Posterior cingulate gyrus (tissue), 11 donors: ENCODE measurements around the gene RHO.
A peak's percentile ranks its signal among the peaks of the same experiment; 100 is the strongest.
"Not testable (repeated sequence)": the region's sequence is repeated elsewhere in the genome, so short reads cannot be mapped to it uniquely, and the experiment has no call there.

Experiments
- DNase-seq, 10 donors: peaks; one replicate each; pipeline versions ENCODE4 v3.0.0 to v3.0.0-alpha.2; 2020 to 2021; ENCODE audit warnings: mixed read lengths in 3 of 10
- intact Hi-C: fragments of 100-400 bp; cut with DNase I; formaldehyde crosslinking; loops from one replicate; pipeline ENCODE4 v1.15.1; 2023

The RHO gene

GRCh38 chr3:129528589-129529100 lies at the start of gene RHO:
TSS of gene RHO (plus strand) at chr3:129528639. CDS start at chr3:129528734, 95 bp downstream.
- DNase-seq = peak in 1 of 10 donors; percentile 59
- intact Hi-C loops = no loop called here

GRCh38 chr3:129481225-129481765 lies 47.1 kb upstream of the RHO start:
- intact Hi-C loops = not testable (repeated sequence)

GRCh38 chr3:129481766-129482332 lies 46.6 kb upstream of the RHO start:
- intact Hi-C loops = no loop called here
- DNase-seq = peak in 5 of 10 donors; percentile 11 to 73 (median 23)

More at GRCh38 chr3:129481225-129481765, 47.1 kb upstream of the RHO start:
- peak in 8 of 10 donors; percentile 18 to 92 (median 47) for DNase-seq

GRCh38 chr3:129482721-129483120 lies 45.7 kb upstream of the RHO start:
- intact Hi-C loops = no loop called here
- DNase-seq = no peak

- intact Hi-C loops = no loop called here
Observed at GRCh38 chr3:129483870-129484269, 44.6 kb upstream of the RHO start.

GRCh38 chr3:129485146-129485545 lies 43.3 kb upstream of the RHO start:
- intact Hi-C loops = loop anchor here (5.0 kb wide), 1 partner anchor 43 kb away; the partner anchor contains the start of gene IFT122
- DNase-seq = not testable (repeated sequence)

More at GRCh38 chr3:129483870-129484269, 44.6 kb upstream of the RHO start:
- no peak for DNase-seq

- peak in 8 of 10 donors; percentile 20 to 92 (median 51) for DNase-seq
- intact Hi-C loops = loop anchor here (5.0 kb wide), 1 partner anchor 44 kb away; the partner anchor contains the start of gene IFT122
Observed at GRCh38 chr3:129485721-129486663, 42.4 kb upstream of the RHO start.

GRCh38 chr3:129486664-129487035 lies 41.8 kb upstream of the RHO start:
- DNase-seq = peak in 1 of 10 donors; percentile 52
- intact Hi-C loops = loop anchor here (5.0 kb wide), 1 partner anchor 44 kb away; the partner anchor contains the start of gene IFT122

GRCh38 chr3:129487183-129487867 lies 41.1 kb upstream of the RHO start:
- peak in 1 of 10 donors; percentile 65 for DNase-seq
- intact Hi-C loops = loop anchor here (5.0 kb wide), 1 partner anchor 45 kb away; the partner anchor contains the start of gene IFT122

- intact Hi-C loops = loop anchor here (5.0 kb wide), 1 partner anchor 46 kb away; the partner anchor contains the start of gene IFT122
- DNase-seq = peak in 4 of 10 donors; percentile 49 to 86 (median 76)
Observed at GRCh38 chr3:129487868-129488335, 40.5 kb upstream of the RHO start.

- DNase-seq = peak in 3 of 10 donors; percentile 17 to 87 (median 84)
- intact Hi-C loops = loop anchor here (5.0 kb wide), 1 partner anchor 47 kb away; the partner anchor contains the start of gene IFT122
Observed at GRCh38 chr3:129489258-129489657, 39.2 kb upstream of the RHO start.

- intact Hi-C loops = loop anchor here (2.0 to 5.0 kb wide), 4 partner anchors 117 to 447 kb away; partner anchors contain the start of gene PLXND1
Observed at GRCh38 chr3:129490273-129490675, 38.2 kb upstream of the RHO start.

GRCh38 chr3:129491077-129491476 lies 37.4 kb upstream of the RHO start:
- peak in 1 of 10 donors; percentile 24 for DNase-seq
- intact Hi-C loops = loop anchor here (2.0 to 5.0 kb wide), 4 partner anchors 116 to 446 kb away; partner anchors contain the start of gene PLXND1

More at GRCh38 chr3:129490273-129490675, 38.2 kb upstream of the RHO start:
- DNase-seq = peak; percentile 74 to 98 (median 86)

- intact Hi-C loops = loop anchor here (2.0 to 5.0 kb wide), 4 partner anchors 116 to 446 kb away; partner anchors contain the start of gene PLXND1
- no peak for DNase-seq
Observed at GRCh38 chr3:129491794-129492193, 36.6 kb upstream of the RHO start.

- peak in 1 of 10 donors; percentile 14 for DNase-seq
- intact Hi-C loops = loop anchor here (5.0 kb wide), 3 partner anchors 115 to 445 kb away; partner anchors contain the start of gene PLXND1
Observed at GRCh38 chr3:129492691-129493090, 35.7 kb upstream of the RHO start.

GRCh38 chr3:129493206-129493605 lies 35.2 kb upstream of the RHO start:
- DNase-seq = peak in 1 of 10 donors; percentile 16
- intact Hi-C loops = loop anchor here (5.0 kb wide), 3 partner anchors 114 to 444 kb away; partner anchors contain the start of gene PLXND1

GRCh38 chr3:129494499-129494898 lies 33.9 kb upstream of the RHO start:
- intact Hi-C loops = loop anchor here (5.0 kb wide), 3 partner anchors 113 to 443 kb away; partner anchors contain the start of gene PLXND1
- DNase-seq = not testable (repeated sequence)

- intact Hi-C loops = not testable (repeated sequence)
- peak in 1 of 10 donors; percentile 25 for DNase-seq
Observed at GRCh38 chr3:129495006-129495639, 33.3 kb upstream of the RHO start.
